GM20431 (cell line): ENCODE data around the gene VPS33B.
"Not testable (repeated sequence)": the region's sequence is repeated elsewhere in the genome, so short reads cannot be mapped to it uniquely, and the experiment has no call there.

Experiments
- in situ Hi-C: fragments of 300-500 bp; cut with MseI, MboI; formaldehyde crosslinking; loops from one replicate; pipeline ENCODE4 v1.15.0; 2020; ENCODE audit warnings: low sequenced_read_pairs; ENCODE audit not compliant: unreplicated experiment

VPS33B gene

GRCh38 chr15:91039996-91040395 lies 17.6 kb upstream of the VPS33B start:
- in situ Hi-C loops, result no loop called here

- in situ Hi-C loops, result no loop called here
These were observed 10.8 kb upstream of the VPS33B start for GRCh38 chr15:91032919-91033803.

- in situ Hi-C loops, result no loop called here
These were observed 9.4 kb upstream of the VPS33B start for GRCh38 chr15:91031796-91032195.

- in situ Hi-C loops, result no loop called here
These were observed 5.3 kb upstream of the VPS33B start for GRCh38 chr15:91027677-91028076.

- in situ Hi-C loops, result no loop called here
These were observed 1.3 kb upstream of the VPS33B start for GRCh38 chr15:91023720-91024119.

GRCh38 chr15:91022832-91023129 lies 387 bp upstream of the VPS33B start:
- in situ Hi-C loops, result no loop called here

GRCh38 chr15:91021516-91022074 lies 799 bp downstream of the VPS33B start:
- in situ Hi-C loops, result no loop called here

GRCh38 chr15:91018158-91018557 lies 4.2 kb downstream of the VPS33B start:
- in situ Hi-C loops, result no loop called here

- in situ Hi-C loops, result no loop called here
These were observed 4.7 kb downstream of the VPS33B start for GRCh38 chr15:91017716-91018115.

- in situ Hi-C loops, result not testable (repeated sequence)
These were observed 8.7 kb downstream of the VPS33B start for GRCh38 chr15:91013701-91014100.

GRCh38 chr15:91007266-91007665 lies 15.1 kb downstream of the VPS33B start:
- in situ Hi-C loops, result no loop called here

- in situ Hi-C loops, result no loop called here
These were observed 21.2 kb downstream of the VPS33B start for GRCh38 chr15:91001209-91001608.

- in situ Hi-C loops, result no loop called here
These were observed 23.7 kb downstream of the VPS33B start for GRCh38 chr15:90998737-90999136.

GRCh38 chr15:90994417-90995311 lies 27.7 kb downstream of the VPS33B start, which contains the start of gene PRC1:
PRC1 (minus strand) TSS chr15:90994535; CDS start chr15:90994417, 118 bp downstream.
- in situ Hi-C loops, result no loop called here

GRCh38 chr15:90994059-90994416 lies 28.4 kb downstream of the VPS33B start:
- in situ Hi-C loops, result no loop called here

- in situ Hi-C loops, result no loop called here
These were observed 30.7 kb downstream of the VPS33B start for GRCh38 chr15:90991587-90992285.

GRCh38 chr15:90990446-90990845 lies 31.9 kb downstream of the VPS33B start:
- in situ Hi-C loops, result no loop called here

- in situ Hi-C loops, result no loop called here
These were observed 33.2 kb downstream of the VPS33B start for GRCh38 chr15:90989040-90989768.

- in situ Hi-C loops, result no loop called here
These were observed 34.1 kb downstream of the VPS33B start for GRCh38 chr15:90988296-90988695.
